Measurements from ENCODE around the gene DVL3.

The DVL3 gene

GRCh38 chr3:184129012-184129411 is 26.2 kb upstream of the DVL3 start:
- no peak overlapping the region for H3K4me3 ChIP-seq (replicated peaks; ENCODE audit: low read depth, low read length)
- DNase-seq (ENCODE audit: extremely low read depth, insufficient read length), result no peak

GRCh38 chr3:184132945-184133344 is 22.2 kb upstream of the DVL3 start:
- TF ChIP-seq CTCF (IDR thresholded peaks at IDR 0.05; ENCODE audit: insufficient read depth, low read length, poor library complexity, severe bottlenecking), result no peak
- Histone ChIP-seq H3K27me3 (replicated peaks; ENCODE audit: control insufficient read depth, insufficient read depth, low read length) (no peaks in the 10 kb centered on the region), H3K36me3 (ENCODE audit: control insufficient read depth, insufficient read depth, low read length) (no peaks in the 10 kb centered on the region), H3K4me3 (replicated peaks; ENCODE audit: low read depth, low read length) (no peak overlapping the region)
- no peak for DNase-seq (ENCODE audit: extremely low read depth, insufficient read length)

More at GRCh38 chr3:184129012-184129411, 26.2 kb upstream of the DVL3 start:
- H3K27me3 ChIP-seq (replicated peaks; ENCODE audit: control insufficient read depth, insufficient read depth, low read length), result no peaks in the 10 kb centered on the region
- no peaks in the 10 kb centered on the region for H3K36me3 ChIP-seq (ENCODE audit: control insufficient read depth, insufficient read depth, low read length)
- peak; percentile 61 for TF ChIP-seq CTCF (IDR thresholded peaks at IDR 0.05; ENCODE audit: insufficient read depth, low read length, poor library complexity, severe bottlenecking)

DNA sequence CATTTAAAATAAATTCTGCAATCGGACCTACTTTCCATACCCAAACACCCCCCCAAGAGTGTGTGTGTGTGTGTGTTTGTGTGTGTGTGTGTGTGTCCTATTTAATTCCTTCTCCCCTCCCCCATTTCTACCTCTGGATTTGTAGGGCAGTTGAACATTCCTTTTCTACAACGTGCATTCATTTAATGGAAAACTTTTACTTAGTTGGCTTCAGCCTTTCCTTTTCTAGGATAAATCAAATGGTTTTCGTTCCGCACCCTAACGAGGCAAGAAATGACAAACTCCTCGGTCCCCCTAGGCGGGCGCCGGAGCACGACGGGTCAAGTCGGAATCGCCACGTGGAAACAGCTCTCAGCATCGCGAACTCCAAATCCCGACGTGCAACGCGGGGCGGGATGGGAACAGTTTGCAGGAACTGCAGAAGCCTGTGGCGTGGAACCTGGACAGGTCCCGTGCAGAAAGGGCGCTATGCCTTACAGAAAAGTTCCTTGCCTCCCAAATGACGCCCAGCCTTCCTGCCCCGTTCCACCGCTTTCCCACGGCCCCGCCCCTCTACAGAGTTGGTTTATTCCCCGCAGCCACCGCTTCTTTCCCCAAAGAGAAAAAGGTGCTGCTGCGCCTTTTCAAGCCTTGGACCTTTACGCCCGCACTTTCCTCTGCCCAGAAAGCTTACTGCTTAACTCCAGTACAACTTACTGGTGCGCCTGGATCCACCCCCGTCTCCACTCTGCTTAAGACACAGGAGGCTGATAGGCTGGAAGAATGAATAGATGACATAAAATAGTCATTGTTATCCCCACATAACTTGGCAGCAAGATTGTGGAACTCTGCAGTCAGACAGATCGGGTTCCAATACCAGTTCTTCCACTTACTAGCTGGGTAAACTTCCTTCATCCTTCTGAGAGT is 21.1 kb upstream of the DVL3 start:
- peak; percentile 73 for DNase-seq (ENCODE audit: extremely low read depth, insufficient read length)
- TF ChIP-seq CTCF (IDR thresholded peaks at IDR 0.05; ENCODE audit: insufficient read depth, low read length, poor library complexity, severe bottlenecking), result no peak
- Histone ChIP-seq H3K36me3 (ENCODE audit: control insufficient read depth, insufficient read depth, low read length) (no peaks in the 10 kb centered on the region), H3K4me3 (replicated peaks; ENCODE audit: low read depth, low read length) (peak overlapping the region; percentile 100), H3K27me3 (replicated peaks; ENCODE audit: control insufficient read depth, insufficient read depth, low read length) (no peaks in the 10 kb centered on the region)

DNA sequence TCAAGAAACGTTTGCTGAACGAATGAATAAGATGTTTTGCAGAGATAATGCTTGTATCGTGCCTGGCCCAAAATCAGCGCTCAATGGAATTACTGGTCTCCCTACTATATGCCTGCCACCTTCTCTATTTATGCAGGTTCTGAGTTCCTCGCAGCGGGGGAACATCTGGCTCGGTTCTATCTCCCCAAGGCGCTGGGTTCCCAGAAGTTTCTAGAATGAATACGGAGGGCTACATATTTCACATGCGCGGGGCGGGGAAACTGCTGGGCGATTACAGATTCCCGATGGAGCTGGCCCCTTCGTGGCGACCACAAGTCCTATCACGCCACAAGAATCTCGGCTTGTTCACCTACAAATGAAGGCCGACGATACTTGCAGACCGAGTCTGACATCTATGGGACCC is 20.4 kb upstream of the DVL3 start:
- Histone ChIP-seq H3K27me3 (replicated peaks; ENCODE audit: control insufficient read depth, insufficient read depth, low read length) (no peaks in the 10 kb centered on the region), H3K36me3 (ENCODE audit: control insufficient read depth, insufficient read depth, low read length) (no peaks in the 10 kb centered on the region), H3K4me3 (replicated peaks; ENCODE audit: low read depth, low read length) (peak overlapping the region; percentile 100)
- no peak for TF ChIP-seq CTCF (IDR thresholded peaks at IDR 0.05; ENCODE audit: insufficient read depth, low read length, poor library complexity, severe bottlenecking)
- no peak for DNase-seq (ENCODE audit: extremely low read depth, insufficient read length)

GRCh38 chr3:184135149-184135910 is 19.8 kb upstream of the DVL3 start, which contains the start of gene EIF2B5:
EIF2B5 (plus strand) TSS chr3:184135358; CDS start chr3:184135386, 28 bp downstream.
- H3K4me3 ChIP-seq (replicated peaks; ENCODE audit: low read depth, low read length), result peak within 1 kb of the TSS; percentile 100
- H3K27me3 ChIP-seq (replicated peaks; ENCODE audit: control insufficient read depth, insufficient read depth, low read length), result no peaks in the 10 kb centered on the region
- TF ChIP-seq CTCF (IDR thresholded peaks at IDR 0.05; ENCODE audit: insufficient read depth, low read length, poor library complexity, severe bottlenecking), result peak; percentile 46
- peaks cover 3% of the 10 kb centered on the region; the same call in 1 of the 2 replicates for H3K36me3 ChIP-seq (ENCODE audit: control insufficient read depth, insufficient read depth, low read length)
- peak; percentile 85 for DNase-seq (ENCODE audit: extremely low read depth, insufficient read length)
